ENCODE results near the gene TRIM77. TPM values are rescaled to one million over a fixed set of nuclear protein-coding genes. Genes with fewer than 3 reads are reported as not detected.
"Not testable (repeated sequence)": the region's sequence is repeated elsewhere in the genome, so short reads cannot be mapped to it uniquely, and the experiment has no call there.

TRIM77 gene
- total RNA-seq: not detected

GRCh38 chr11:89709999-89710398 is at the start of gene TRIM77:
TRIM77 (plus strand) TSS chr11:89710299; CDS start chr11:89710299, 0 bp downstream.
- H3K27me3 ChIP-seq; H3K9me3 ChIP-seq; ATAC-seq (ENCODE audit: low FRiP score in 2 of 2); H3K4me3 ChIP-seq; H3K4me1 ChIP-seq; H3K27ac ChIP-seq; H3K36me3 ChIP-seq; DNase-seq: not testable (repeated sequence)
- 91 to 96% methylated on average over 2 of the region's 2 CpGs for WGBS, 2 donors

DNA sequence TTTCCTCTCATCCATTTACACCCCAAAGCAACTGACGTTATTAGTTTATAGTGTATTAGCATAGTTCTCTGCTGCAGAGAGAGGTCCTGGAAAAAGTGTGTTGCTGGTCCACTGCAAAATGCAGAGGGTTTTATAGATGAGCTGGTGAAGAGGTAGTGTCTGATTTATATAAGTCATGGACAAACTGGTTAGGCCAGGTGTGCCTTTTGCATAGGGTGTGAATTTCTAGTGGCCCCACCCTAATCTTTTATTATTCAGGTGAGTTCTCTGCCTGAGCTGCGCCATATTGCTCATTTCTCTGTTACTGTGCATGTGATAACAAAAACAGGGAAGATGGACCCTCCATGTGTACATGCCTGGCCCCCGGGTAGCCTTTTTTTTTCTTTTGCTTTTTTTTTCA is 43.1 kb upstream of the TRIM77 start:
- no peaks in the 10 kb centered on the region for H3K9me3 ChIP-seq
- 89 to 91% methylated on average over 3 of the region's 3 CpGs for WGBS, 2 donors
- DNase-seq (no peak), ATAC-seq (ENCODE audit: low FRiP score in 2 of 2) (no peak)
- H3K36me3 ChIP-seq: no peaks in the 10 kb centered on the region
- no peak for TF ChIP-seq CTCF (IDR thresholded peaks at IDR 0.05)
- no peak for TF ChIP-seq POLR2A (IDR thresholded peaks at IDR 0.05)
- TF ChIP-seq EP300 (IDR thresholded peaks at IDR 0.05): no peak
- TF ChIP-seq POLR2AphosphoS5 (IDR thresholded peaks at IDR 0.05): no peak
- no peak overlapping the region for H3K4me3 ChIP-seq
- no peaks in the 10 kb centered on the region for H3K27me3 ChIP-seq
- no peak overlapping the region for H3K27ac ChIP-seq
- H3K4me1 ChIP-seq: no peaks in the 10 kb centered on the region

DNA sequence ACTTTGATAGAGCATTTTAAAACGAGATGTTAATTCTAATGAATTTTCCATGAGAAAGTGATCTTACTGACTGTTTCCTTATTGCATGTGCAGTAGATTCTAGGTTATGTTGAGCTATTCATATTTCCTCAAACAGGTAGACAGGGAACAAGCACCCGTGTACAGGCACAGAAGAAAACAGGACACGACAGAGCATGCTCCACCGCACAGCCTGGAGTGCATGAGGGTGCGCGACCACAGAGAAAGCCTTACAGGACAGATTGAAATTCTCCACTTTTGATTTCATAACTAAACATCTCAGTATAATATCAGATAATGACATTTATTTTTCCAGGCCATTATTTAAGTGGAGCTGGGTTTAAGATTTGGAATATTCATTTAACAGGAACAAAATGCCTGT is 41.9 kb upstream of the TRIM77 start:
- ATAC-seq (ENCODE audit: low FRiP score in 2 of 2); H3K4me3 ChIP-seq; H3K4me1 ChIP-seq; H3K27ac ChIP-seq; H3K36me3 ChIP-seq; H3K9me3 ChIP-seq; DNase-seq; H3K27me3 ChIP-seq: not testable (repeated sequence)
- 83% methylated on average over 6 of the region's 6 CpGs for WGBS, 2 donors

DNA sequence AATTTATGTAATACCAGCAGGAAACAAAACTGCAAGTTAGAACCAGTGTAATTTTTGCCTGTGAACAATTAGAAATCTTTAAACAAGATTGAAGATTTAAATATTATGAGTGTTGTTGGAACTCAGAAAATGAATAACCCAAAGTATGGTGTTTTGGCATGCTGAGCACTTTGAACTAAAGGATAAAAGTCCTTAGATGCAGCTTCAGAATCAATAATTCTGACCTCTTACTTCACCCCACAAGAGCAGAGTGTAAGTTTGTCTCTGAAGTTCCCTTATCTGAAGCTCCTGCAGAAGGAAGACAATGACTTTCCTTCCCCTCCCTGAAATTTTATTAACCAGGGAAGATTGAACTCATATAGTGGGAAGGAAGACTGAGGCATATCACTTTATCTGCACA is 40.5 kb upstream of the TRIM77 start:
- not testable (repeated sequence) for H3K9me3 ChIP-seq; H3K4me3 ChIP-seq; H3K27me3 ChIP-seq; H3K27ac ChIP-seq; H3K36me3 ChIP-seq; DNase-seq; H3K4me1 ChIP-seq; ATAC-seq (ENCODE audit: low FRiP score in 2 of 2)

- DNase-seq; H3K4me1 ChIP-seq; ATAC-seq (ENCODE audit: low FRiP score in 2 of 2): not testable (repeated sequence)
These were observed 40.0 kb upstream of the TRIM77 start for GRCh38 chr11:89669993-89670669.

GRCh38 chr11:89672547-89672946 is 37.6 kb upstream of the TRIM77 start:
- not testable (repeated sequence) for H3K27ac ChIP-seq; H3K4me3 ChIP-seq; H3K36me3 ChIP-seq; H3K9me3 ChIP-seq; ATAC-seq (ENCODE audit: low FRiP score in 2 of 2); H3K4me1 ChIP-seq; H3K27me3 ChIP-seq; DNase-seq

More at GRCh38 chr11:89669993-89670669, 40.0 kb upstream of the TRIM77 start:
- H3K27me3 ChIP-seq, H3K4me3 ChIP-seq, H3K27ac ChIP-seq, H3K9me3 ChIP-seq, H3K36me3 ChIP-seq: not testable (repeated sequence)
- 54 to 60% methylated on average over 4 of the region's 4 CpGs for WGBS, 2 donors

- H3K4me1 ChIP-seq; H3K27me3 ChIP-seq; H3K9me3 ChIP-seq; ATAC-seq (ENCODE audit: low FRiP score in 2 of 2); H3K27ac ChIP-seq; H3K4me3 ChIP-seq; DNase-seq; H3K36me3 ChIP-seq: not testable (repeated sequence)
- 34 to 49% methylated on average over 2 of the region's 2 CpGs for WGBS, 2 donors
These were observed 36.7 kb upstream of the TRIM77 start for GRCh38 chr11:89673380-89673779.

DNA sequence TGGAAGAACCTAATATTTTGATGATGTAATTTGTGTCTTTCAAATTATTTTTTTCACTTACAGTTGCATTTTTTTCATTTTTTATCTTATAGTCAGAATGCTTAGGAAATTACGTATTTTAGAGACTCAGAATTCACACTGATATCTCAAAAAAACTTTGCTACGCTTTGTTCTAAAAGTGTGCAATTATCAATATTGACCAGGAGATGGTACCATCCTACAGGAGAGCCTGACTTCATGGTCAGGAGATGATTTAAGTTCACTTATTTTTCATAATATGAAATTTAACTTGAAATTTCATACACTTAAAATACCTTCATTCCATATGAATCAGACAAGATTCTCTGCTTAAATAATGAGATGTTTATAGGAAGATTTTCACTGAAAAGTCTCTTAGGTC is 34.7 kb upstream of the TRIM77 start:
- not testable (repeated sequence) for H3K27me3 ChIP-seq; H3K27ac ChIP-seq; ATAC-seq (ENCODE audit: low FRiP score in 2 of 2); H3K4me1 ChIP-seq; H3K9me3 ChIP-seq; H3K36me3 ChIP-seq; H3K4me3 ChIP-seq; DNase-seq
- WGBS, 2 donors: 65 to 66% methylated on average over 2 of the region's 2 CpGs
- TF ChIP-seq CTCF (IDR thresholded peaks at IDR 0.05): peak in 1 of 6 experiments; percentile 9

GRCh38 chr11:89675948-89676347 is 34.2 kb upstream of the TRIM77 start:
- H3K9me3 ChIP-seq; DNase-seq; H3K36me3 ChIP-seq; ATAC-seq (ENCODE audit: low FRiP score in 2 of 2); H3K27ac ChIP-seq; H3K27me3 ChIP-seq; H3K4me3 ChIP-seq; H3K4me1 ChIP-seq: not testable (repeated sequence)
- WGBS, 2 donors: 44 to 55% methylated on average over 4 of the region's 4 CpGs

- H3K27me3 ChIP-seq; H3K9me3 ChIP-seq; ATAC-seq (ENCODE audit: low FRiP score in 2 of 2); H3K4me1 ChIP-seq; DNase-seq; H3K27ac ChIP-seq; H3K36me3 ChIP-seq; H3K4me3 ChIP-seq: not testable (repeated sequence)
- 59 to 65% methylated on average over 4 of the region's 4 CpGs for WGBS, 2 donors
These were observed 3.0 kb upstream of the TRIM77 start for GRCh38 chr11:89707080-89707479.

- WGBS, 2 donors: 61 to 75% methylated on average over 2 of the region's 2 CpGs
- not testable (repeated sequence) for DNase-seq; H3K4me3 ChIP-seq; H3K36me3 ChIP-seq; H3K27me3 ChIP-seq; ATAC-seq (ENCODE audit: low FRiP score in 2 of 2); H3K27ac ChIP-seq; H3K4me1 ChIP-seq; H3K9me3 ChIP-seq
These were observed 14.9 kb downstream of the TRIM77 start for GRCh38 chr11:89724866-89725498.

All from upper lobe of left lung (tissue), 6 donors.